ENCODE results near the gene PFKFB4.
"Not testable (repeated sequence)": the region's sequence is repeated elsewhere in the genome, so short reads cannot be mapped to it uniquely, and the experiment has no call there.

PFKFB4 gene

GRCh38 chr3:48544141-48544540 is 12.5 kb downstream of the PFKFB4 start:
- intact Hi-C loops (cut with DNase I): no loop called here
- no peak for DNase-seq

- peak in 24 of 42 donors; percentile 15 to 68 (median 44) for DNase-seq
- intact Hi-C loops (cut with DNase I): no loop called here
Measured at GRCh38 chr3:48543271-48543866, 13.2 kb downstream of the PFKFB4 start.

- no peak for DNase-seq
Measured at GRCh38 chr3:48538451-48538850, 18.2 kb downstream of the PFKFB4 start.

GRCh38 chr3:48536785-48537184 is 19.8 kb downstream of the PFKFB4 start:
- no peak for DNase-seq
- intact Hi-C loops (cut with DNase I): no loop called here

More at GRCh38 chr3:48538451-48538850, 18.2 kb downstream of the PFKFB4 start:
- intact Hi-C loops (cut with DNase I): no loop called here

GRCh38 chr3:48536116-48536515 is 20.5 kb downstream of the PFKFB4 start:
- DNase-seq: no peak
- intact Hi-C loops (cut with DNase I): no loop called here

- no peak for DNase-seq
Measured at GRCh38 chr3:48535578-48535977, 21.0 kb downstream of the PFKFB4 start.

GRCh38 chr3:48532977-48533337 is 23.6 kb downstream of the PFKFB4 start:
- intact Hi-C loops (cut with DNase I): no loop called here
- DNase-seq: no peak

More at GRCh38 chr3:48535578-48535977, 21.0 kb downstream of the PFKFB4 start:
- intact Hi-C loops (cut with DNase I): no loop called here

- DNase-seq: peak in 16 of 42 donors; percentile 23 to 81 (median 55)
- intact Hi-C loops (cut with DNase I): no loop called here
Measured at GRCh38 chr3:48532271-48532976, 24.2 kb downstream of the PFKFB4 start.

- DNase-seq; intact Hi-C loops (cut with DNase I): not testable (repeated sequence)
Measured at GRCh38 chr3:48530701-48531100, 25.9 kb downstream of the PFKFB4 start.

- intact Hi-C loops (cut with DNase I): no loop called here
- no peak for DNase-seq
Measured at GRCh38 chr3:48528754-48529153, 27.8 kb downstream of the PFKFB4 start.

GRCh38 chr3:48528048-48528447 is 28.6 kb downstream of the PFKFB4 start:
- no peak for DNase-seq
- intact Hi-C loops (cut with DNase I): no loop called here

- no peak for DNase-seq
Measured at GRCh38 chr3:48524970-48525369, 31.6 kb downstream of the PFKFB4 start.

GRCh38 chr3:48521635-48522034 is 35.0 kb downstream of the PFKFB4 start:
- intact Hi-C loops (cut with DNase I): no loop called here
- no peak for DNase-seq

More at GRCh38 chr3:48524970-48525369, 31.6 kb downstream of the PFKFB4 start:
- intact Hi-C loops (cut with DNase I): no loop called here

GRCh38 chr3:48519277-48519643 is 37.3 kb downstream of the PFKFB4 start:
- peak in 1 of 42 donors; percentile 27 for DNase-seq
- intact Hi-C loops (cut with DNase I): no loop called here

GRCh38 chr3:48518638-48519276 is 37.8 kb downstream of the PFKFB4 start:
- intact Hi-C loops (cut with DNase I): no loop called here
- peak in 1 of 42 donors; percentile 16 for DNase-seq

- intact Hi-C loops (cut with DNase I): no loop called here
- no peak for DNase-seq
Measured at GRCh38 chr3:48518069-48518468, 38.5 kb downstream of the PFKFB4 start.

- intact Hi-C loops (cut with DNase I): no loop called here
- DNase-seq: no peak
Measured at GRCh38 chr3:48516571-48516970, 40.0 kb downstream of the PFKFB4 start.

- intact Hi-C loops (cut with DNase I): no loop called here
- no peak for DNase-seq
Measured at GRCh38 chr3:48514431-48515227, 42.0 kb downstream of the PFKFB4 start.

GRCh38 chr3:48511551-48511950 is 45.1 kb downstream of the PFKFB4 start:
- DNase-seq: no peak
- intact Hi-C loops (cut with DNase I): no loop called here
